Mammary epithelial cell (primary cell): ENCODE data around the gene BANP.

Experiments used
- EZH2 ChIP-seq: IDR thresholded peaks from 2 replicates; pipeline ENCODE4 v1.6.1; 2012; ENCODE audit warnings: low read length, inconsistent platforms, borderline replicate concordance
- TF ChIP-seq, protein P1 (sequence below), 2 donors: IDR thresholded peaks in 1 of 2; conservative IDR thresholded peaks in 1 of 2; 2 replicates each; pipeline ENCODE4 v1.5.1; 2011 to 2012; ENCODE audit warnings: inconsistent platforms in 2 of 2, low read length in 2 of 2, mild to moderate bottlenecking in 2 of 2, control low read depth in 1 of 2, low read depth in 1 of 2; ENCODE audit not compliant: insufficient read depth in 1 of 2; ENCODE audit errors: extremely low read depth in 1 of 2

DNA sequence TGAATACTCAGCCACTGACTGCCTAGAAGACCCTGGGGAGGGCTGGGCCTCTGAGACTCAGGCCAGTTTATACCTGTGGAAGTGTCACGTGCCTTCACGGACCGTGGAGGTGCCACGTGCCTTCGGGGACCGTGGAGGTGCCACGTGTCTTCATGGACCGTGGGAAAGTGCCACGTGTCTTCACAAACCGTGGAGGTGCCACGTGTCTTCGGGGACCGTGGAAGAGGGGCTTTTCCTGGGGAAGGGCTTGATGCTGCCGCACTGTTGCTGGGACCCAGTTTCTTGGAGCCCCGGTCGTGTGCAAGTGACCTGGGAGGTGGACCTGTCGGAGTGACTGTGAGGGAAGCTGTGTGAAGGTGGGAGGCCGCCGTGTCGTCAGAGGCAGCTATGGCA lies 166.2 kb downstream of the BANP start:
- TF ChIP-seq, protein P1, sequence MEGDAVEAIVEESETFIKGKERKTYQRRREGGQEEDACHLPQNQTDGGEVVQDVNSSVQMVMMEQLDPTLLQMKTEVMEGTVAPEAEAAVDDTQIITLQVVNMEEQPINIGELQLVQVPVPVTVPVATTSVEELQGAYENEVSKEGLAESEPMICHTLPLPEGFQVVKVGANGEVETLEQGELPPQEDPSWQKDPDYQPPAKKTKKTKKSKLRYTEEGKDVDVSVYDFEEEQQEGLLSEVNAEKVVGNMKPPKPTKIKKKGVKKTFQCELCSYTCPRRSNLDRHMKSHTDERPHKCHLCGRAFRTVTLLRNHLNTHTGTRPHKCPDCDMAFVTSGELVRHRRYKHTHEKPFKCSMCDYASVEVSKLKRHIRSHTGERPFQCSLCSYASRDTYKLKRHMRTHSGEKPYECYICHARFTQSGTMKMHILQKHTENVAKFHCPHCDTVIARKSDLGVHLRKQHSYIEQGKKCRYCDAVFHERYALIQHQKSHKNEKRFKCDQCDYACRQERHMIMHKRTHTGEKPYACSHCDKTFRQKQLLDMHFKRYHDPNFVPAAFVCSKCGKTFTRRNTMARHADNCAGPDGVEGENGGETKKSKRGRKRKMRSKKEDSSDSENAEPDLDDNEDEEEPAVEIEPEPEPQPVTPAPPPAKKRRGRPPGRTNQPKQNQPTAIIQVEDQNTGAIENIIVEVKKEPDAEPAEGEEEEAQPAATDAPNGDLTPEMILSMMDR (conservative IDR thresholded peaks at IDR 0.05 in 1 of 2, IDR thresholded peaks at IDR 0.05 in 1 of 2; ENCODE audit: extremely low read depth in 1 of 2, insufficient read depth in 1 of 2, low read depth in 1 of 2, low read length in 2 of 2) = no peak
- TF ChIP-seq EZH2 = no peak
